IPS DF 6.9 (cell line): ENCODE measurements around the gene RNF19B.
A peak's percentile ranks its signal among the peaks of the same experiment; 100 is the strongest.

ENCODE experiments used
- DNase-seq: peaks from one replicate; pipeline ENCODE4 v3.0.0-alpha.2; 2013; ENCODE audit warnings: low read depth, low spot score
- H3K27ac ChIP-seq: one replicate; pipeline ENCODE4 v1.5.1; 2013; ENCODE audit warnings: low read length, control low read depth
- H3K27me3 ChIP-seq: 2 replicates; pipeline ENCODE4 v1.6.1; 2013; ENCODE audit warnings: mild to moderate bottlenecking, low read length; ENCODE audit not compliant: control insufficient read depth, insufficient read depth
- H3K36me3 ChIP-seq: 2 replicates; pipeline ENCODE4 v1.6.1; 2013; ENCODE audit warnings: low read length; ENCODE audit not compliant: control insufficient read depth, insufficient read depth
- H3K4me1 ChIP-seq: 2 replicates; pipeline ENCODE4 v1.6.1; 2013; ENCODE audit warnings: low read length; ENCODE audit not compliant: control insufficient read depth, insufficient read depth
- H3K4me3 ChIP-seq: 2 replicates; pipeline ENCODE4 v1.5.1; 2013; ENCODE audit warnings: mild to moderate bottlenecking, low read length
- H3K9me3 ChIP-seq: 2 replicates; pipeline ENCODE4 v1.6.1; 2013; ENCODE audit warnings: low read length, inconsistent platforms; ENCODE audit not compliant: control insufficient read depth, insufficient read depth
- WGBS: extraction: QIAGEN DNeasy Blood & Tissue Kit; methylation state at CpG from one replicate; pipeline ENCODE4 v1.1.7; 2013; ENCODE audit warnings: mixed read lengths, missing lambda C conversion rate; ENCODE audit not compliant: insufficient read length, insufficient coverage; 5-methylcytosine and 5-hydroxymethylcytosine counted together

Gene RNF19B

GRCh38 chr1:32902535-32902920 is 62.1 kb downstream of the RNF19B start:
- H3K9me3 ChIP-seq, result no peaks in the 10 kb centered on the region
- no CpG with 5 or more reads among the region's 6 CpGs for WGBS
- no peaks in the 10 kb centered on the region for H3K4me1 ChIP-seq
- no peak overlapping the region for H3K27ac ChIP-seq
- no peak overlapping the region for H3K4me3 ChIP-seq
- H3K27me3 ChIP-seq, result peaks cover 14% of the 10 kb centered on the region
- no peaks in the 10 kb centered on the region for H3K36me3 ChIP-seq
- DNase-seq, result no peak

- no peak for DNase-seq
- Histone ChIP-seq H3K36me3 (no peaks in the 10 kb centered on the region), H3K27me3 (peaks cover 14% of the 10 kb centered on the region), H3K9me3 (no peaks in the 10 kb centered on the region), H3K4me1 (no peaks in the 10 kb centered on the region), H3K27ac (no peak overlapping the region), H3K4me3 (peak overlapping the region; percentile 38; the same call in 1 of the 2 replicates)
- no CpG with 5 or more reads among the region's 24 CpGs for WGBS
Measured at GRCh38 chr1:32901823-32902534, 62.6 kb downstream of the RNF19B start.

- H3K9me3 ChIP-seq, result no peaks in the 10 kb centered on the region
- DNase-seq, result no peak
- peak within 1 kb of the TSS; percentile 38; the same call in 1 of the 2 replicates for H3K4me3 ChIP-seq
- H3K36me3 ChIP-seq, result no peaks in the 10 kb centered on the region
- no CpG with 5 or more reads among the region's 92 CpGs for WGBS
- H3K27me3 ChIP-seq, result peaks cover 14% of the 10 kb centered on the region
- H3K27ac ChIP-seq, result no peak within 1 kb of the TSS
- no peaks in the 10 kb centered on the region for H3K4me1 ChIP-seq
Measured at GRCh38 chr1:32900956-32901822, 63.4 kb downstream of the RNF19B start, which contains the start of gene TMEM54. Gene TMEM54 (minus strand): TSS chr1:32901389. CDS start chr1:32901238, 151 bp downstream.

- WGBS, result no CpG with 5 or more reads among the region's 22 CpGs
- Histone ChIP-seq H3K4me1 (no peaks in the 10 kb centered on the region), H3K27ac (no peak overlapping the region), H3K4me3 (peak overlapping the region; percentile 38; the same call in 1 of the 2 replicates), H3K36me3 (no peaks in the 10 kb centered on the region), H3K9me3 (no peaks in the 10 kb centered on the region), H3K27me3 (peaks cover 14% of the 10 kb centered on the region)
- no peak for DNase-seq
Measured at GRCh38 chr1:32900371-32900955, 64.1 kb downstream of the RNF19B start.

GRCh38 chr1:32899586-32900296 is 64.9 kb downstream of the RNF19B start:
- Histone ChIP-seq H3K4me1 (no peaks in the 10 kb centered on the region), H3K27ac (no peak overlapping the region), H3K27me3 (peaks cover 14% of the 10 kb centered on the region), H3K9me3 (no peaks in the 10 kb centered on the region), H3K4me3 (no peak overlapping the region), H3K36me3 (no peaks in the 10 kb centered on the region)
- DNase-seq, result no peak
- WGBS, result no CpG with 5 or more reads among the region's 7 CpGs

GRCh38 chr1:32898958-32899357 is 65.7 kb downstream of the RNF19B start:
- H3K9me3 ChIP-seq, result no peaks in the 10 kb centered on the region
- no peak overlapping the region for H3K4me3 ChIP-seq
- no peak overlapping the region for H3K27ac ChIP-seq
- peaks cover 14% of the 10 kb centered on the region for H3K27me3 ChIP-seq
- no peaks in the 10 kb centered on the region for H3K36me3 ChIP-seq
- no peaks in the 10 kb centered on the region for H3K4me1 ChIP-seq
- WGBS, result no CpG with 5 or more reads among the region's 3 CpGs
- no peak for DNase-seq

- Histone ChIP-seq H3K27me3 (peaks cover 14% of the 10 kb centered on the region), H3K36me3 (no peaks in the 10 kb centered on the region), H3K4me1 (no peaks in the 10 kb centered on the region), H3K27ac (no peak overlapping the region), H3K9me3 (no peaks in the 10 kb centered on the region), H3K4me3 (no peak overlapping the region)
- no peak for DNase-seq
- WGBS, result no CpG with 5 or more reads among the region's 9 CpGs
Measured at GRCh38 chr1:32898056-32898455, 66.6 kb downstream of the RNF19B start.

- peaks cover 14% of the 10 kb centered on the region for H3K27me3 ChIP-seq
- H3K4me3 ChIP-seq, result no peak overlapping the region
- H3K4me1 ChIP-seq, result peaks cover 4% of the 10 kb centered on the region; the same call in 1 of the 2 replicates
- H3K9me3 ChIP-seq, result no peaks in the 10 kb centered on the region
- WGBS, result no CpG with 5 or more reads among the region's 11 CpGs
- no peak for DNase-seq
- H3K27ac ChIP-seq, result no peak overlapping the region
- no peaks in the 10 kb centered on the region for H3K36me3 ChIP-seq
Measured at GRCh38 chr1:32897082-32898049, 67.2 kb downstream of the RNF19B start.

GRCh38 chr1:32896451-32896850 is 68.2 kb downstream of the RNF19B start:
- no peaks in the 10 kb centered on the region for H3K9me3 ChIP-seq
- WGBS, result no CpG with 5 or more reads among the region's 5 CpGs
- no peak for DNase-seq

More at GRCh38 chr1:32896451-32896850, 68.2 kb downstream of the RNF19B start:
- peaks cover 11% of the 10 kb centered on the region for H3K27me3 ChIP-seq
- peaks cover 4% of the 10 kb centered on the region; the same call in 1 of the 2 replicates for H3K4me1 ChIP-seq
- no peaks in the 10 kb centered on the region for H3K36me3 ChIP-seq
- H3K4me3 ChIP-seq, result no peak overlapping the region
- H3K27ac ChIP-seq, result no peak overlapping the region
